HG03442 (cell line): ENCODE results near the gene ODAD2.

ENCODE experiments used
- ATAC-seq: cut with Tn5 transposase; IDR thresholded peaks from one replicate; pipeline ENCODE4 v1.9.1; 2021; ENCODE audit warnings: mild to moderate bottlenecking, moderate library complexity; ENCODE audit not compliant: unreplicated experiment

ODAD2 gene

DNA sequence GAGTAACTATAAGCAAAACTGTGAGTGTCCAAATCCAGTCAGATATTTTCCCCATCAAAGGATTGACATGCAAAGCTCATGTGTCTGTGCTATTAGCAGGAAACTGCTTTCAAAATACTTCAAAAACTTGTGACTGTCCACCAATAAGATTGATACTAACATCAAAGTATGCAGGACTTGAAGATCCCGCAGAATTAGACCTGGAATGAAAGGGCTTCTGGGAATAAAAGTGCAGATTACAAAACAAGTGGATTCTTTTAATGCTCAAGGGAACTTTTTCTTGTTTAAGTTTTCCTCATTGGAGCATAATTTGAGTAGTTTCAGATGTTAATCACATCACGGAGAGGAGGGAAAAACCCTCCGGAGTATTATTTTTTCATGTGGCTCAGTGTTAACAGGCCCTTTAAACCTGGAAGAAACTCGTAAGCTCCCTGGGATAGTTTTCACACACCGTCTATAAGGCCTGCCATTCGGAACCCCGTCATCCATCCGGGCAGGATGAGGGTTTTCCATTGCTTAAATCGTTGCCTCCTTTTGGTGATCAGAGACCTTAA lies 219.3 kb downstream of the ODAD2 start:
- ATAC-seq: no peak

DNA sequence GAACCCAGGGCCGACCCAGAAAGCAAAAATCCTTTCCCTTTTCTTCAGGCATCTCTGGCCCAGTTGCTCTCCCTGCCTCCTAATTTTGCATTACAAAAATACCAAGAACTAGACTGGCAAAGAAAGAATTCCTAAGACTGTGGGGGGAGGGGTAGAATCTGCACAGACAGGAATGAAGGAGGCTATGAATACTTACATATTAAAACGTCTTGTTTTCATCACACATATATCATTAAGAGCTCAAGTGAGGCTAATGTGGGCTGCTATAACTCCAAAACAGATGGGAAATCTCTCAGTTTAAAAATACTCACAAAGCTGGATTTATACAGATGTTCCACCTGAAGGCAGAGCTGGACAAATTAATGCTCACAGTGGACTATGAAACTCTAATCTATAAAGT lies 224.0 kb downstream of the ODAD2 start:
- ATAC-seq: no peak

DNA sequence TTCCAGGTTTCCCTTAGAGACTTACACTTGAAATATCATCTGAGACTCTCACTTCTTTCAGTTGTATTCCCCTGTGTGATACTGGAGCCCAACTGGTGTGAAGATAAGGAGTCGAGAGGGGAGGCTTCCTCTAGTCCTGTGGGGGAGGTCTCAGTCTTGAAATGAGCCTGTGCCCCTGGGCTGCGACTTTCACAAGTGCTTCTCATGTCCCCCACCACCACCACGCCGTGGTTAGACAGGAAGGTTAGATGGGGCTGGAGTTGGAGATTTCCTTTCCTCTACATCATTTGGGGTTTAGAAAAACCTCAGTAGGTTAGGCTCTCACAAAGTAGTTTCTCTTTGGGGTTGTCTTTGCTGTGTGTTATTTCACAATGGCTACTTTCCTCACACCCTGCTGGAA lies 227.6 kb downstream of the ODAD2 start:
- ATAC-seq: no peak

DNA sequence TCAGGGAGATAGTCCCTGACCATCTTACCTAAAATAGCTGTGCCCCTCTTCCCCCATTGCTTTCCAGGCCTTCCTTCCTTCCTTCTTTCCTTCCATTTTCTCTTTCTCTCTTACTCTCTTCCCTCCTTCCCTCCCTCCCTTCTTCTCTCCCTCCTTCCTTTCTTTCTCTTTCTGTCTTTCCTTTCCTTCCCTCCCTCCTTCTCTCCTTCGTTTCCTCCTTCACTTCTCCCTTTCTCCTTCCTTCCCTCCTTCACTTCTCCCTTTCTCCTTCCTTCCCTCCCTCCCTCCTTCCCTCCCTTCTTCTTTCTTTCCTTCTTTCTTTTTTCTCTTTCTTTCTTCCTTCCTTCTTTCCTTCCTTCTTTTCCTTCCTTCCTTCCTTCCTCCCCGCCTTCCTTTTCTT lies 228.7 kb downstream of the ODAD2 start:
- ATAC-seq: no peak
